ENCODE measurements around the gene SMYD2.

Gene SMYD2

GRCh38 chr1:214251354-214251753 lies 29.6 kb upstream of the SMYD2 start:
- no peak overlapping the region for H3K4me3 ChIP-seq (replicated peaks; ENCODE audit: low read depth, low read length)
- no peaks in the 10 kb centered on the region; the same call in 1 of the 2 replicates for H3K27me3 ChIP-seq (replicated peaks; ENCODE audit: control insufficient read depth, insufficient read depth, low read length)
- TF ChIP-seq, protein P1, sequence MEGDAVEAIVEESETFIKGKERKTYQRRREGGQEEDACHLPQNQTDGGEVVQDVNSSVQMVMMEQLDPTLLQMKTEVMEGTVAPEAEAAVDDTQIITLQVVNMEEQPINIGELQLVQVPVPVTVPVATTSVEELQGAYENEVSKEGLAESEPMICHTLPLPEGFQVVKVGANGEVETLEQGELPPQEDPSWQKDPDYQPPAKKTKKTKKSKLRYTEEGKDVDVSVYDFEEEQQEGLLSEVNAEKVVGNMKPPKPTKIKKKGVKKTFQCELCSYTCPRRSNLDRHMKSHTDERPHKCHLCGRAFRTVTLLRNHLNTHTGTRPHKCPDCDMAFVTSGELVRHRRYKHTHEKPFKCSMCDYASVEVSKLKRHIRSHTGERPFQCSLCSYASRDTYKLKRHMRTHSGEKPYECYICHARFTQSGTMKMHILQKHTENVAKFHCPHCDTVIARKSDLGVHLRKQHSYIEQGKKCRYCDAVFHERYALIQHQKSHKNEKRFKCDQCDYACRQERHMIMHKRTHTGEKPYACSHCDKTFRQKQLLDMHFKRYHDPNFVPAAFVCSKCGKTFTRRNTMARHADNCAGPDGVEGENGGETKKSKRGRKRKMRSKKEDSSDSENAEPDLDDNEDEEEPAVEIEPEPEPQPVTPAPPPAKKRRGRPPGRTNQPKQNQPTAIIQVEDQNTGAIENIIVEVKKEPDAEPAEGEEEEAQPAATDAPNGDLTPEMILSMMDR (IDR thresholded peaks at IDR 0.05; ENCODE audit: insufficient read depth, low read length, poor library complexity, severe bottlenecking) = no peak
- H3K36me3 ChIP-seq (ENCODE audit: control insufficient read depth, insufficient read depth, low read length) = no peaks in the 10 kb centered on the region
- no peak for DNase-seq (ENCODE audit: extremely low read depth, insufficient read length)

DNA sequence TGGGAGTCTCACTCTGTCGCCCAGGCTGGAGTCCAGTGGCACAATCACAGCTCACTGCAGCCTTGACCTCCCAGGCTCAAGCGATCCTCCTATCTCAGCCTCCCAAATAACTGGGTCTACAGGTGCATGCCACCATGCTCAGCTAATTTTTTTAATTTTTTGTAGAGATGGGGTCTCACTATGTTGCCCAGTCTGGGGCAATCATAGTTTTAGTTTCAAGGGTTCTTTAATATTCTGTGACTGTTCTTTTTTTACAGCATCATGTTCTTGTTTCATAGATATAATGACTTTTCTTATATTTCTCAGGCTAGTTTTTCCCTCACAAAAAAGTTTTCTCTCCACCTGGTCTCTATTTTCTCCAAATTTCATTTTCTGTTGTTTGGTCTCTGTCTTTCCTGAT lies 25.4 kb upstream of the SMYD2 start:
- H3K27me3 ChIP-seq (replicated peaks; ENCODE audit: control insufficient read depth, insufficient read depth, low read length) = no peaks in the 10 kb centered on the region
- no peak overlapping the region for H3K4me3 ChIP-seq (replicated peaks; ENCODE audit: low read depth, low read length)
- no peak for DNase-seq (ENCODE audit: extremely low read depth, insufficient read length)
- no peaks in the 10 kb centered on the region for H3K36me3 ChIP-seq (ENCODE audit: control insufficient read depth, insufficient read depth, low read length)
- TF ChIP-seq, protein P1 (IDR thresholded peaks at IDR 0.05; ENCODE audit: insufficient read depth, low read length, poor library complexity, severe bottlenecking) = no peak

DNA sequence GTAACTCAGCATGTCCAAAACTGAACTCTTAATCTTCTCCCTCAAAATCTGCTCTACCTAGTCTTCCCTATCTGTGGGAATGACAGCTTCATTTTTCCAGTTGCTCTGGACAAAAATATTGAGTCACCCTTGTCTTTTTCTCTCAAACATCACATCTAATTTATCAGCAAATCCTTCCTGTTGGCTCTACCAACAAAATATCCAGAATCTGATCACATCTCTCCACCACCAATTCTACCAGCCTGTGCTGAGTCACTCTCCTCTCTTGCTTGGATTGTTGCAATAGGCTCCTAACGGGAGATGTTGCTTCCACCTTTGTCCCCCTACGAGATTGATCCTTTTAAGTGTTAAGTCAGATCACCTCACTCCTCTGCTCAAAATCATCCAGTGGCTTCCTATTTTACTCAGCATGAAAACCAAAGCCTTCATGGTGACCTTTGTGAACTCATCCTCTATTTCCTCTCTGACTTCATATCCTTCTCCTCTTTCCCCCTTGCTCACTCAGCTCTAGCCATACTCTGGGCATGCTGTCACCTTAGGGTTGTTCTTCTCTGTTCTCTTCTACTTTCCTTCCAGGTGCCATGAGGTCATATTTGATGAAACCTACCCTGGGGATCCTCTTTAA lies 21.5 kb upstream of the SMYD2 start:
- Histone ChIP-seq H3K36me3 (ENCODE audit: control insufficient read depth, insufficient read depth, low read length) (no peaks in the 10 kb centered on the region), H3K27me3 (replicated peaks; ENCODE audit: control insufficient read depth, insufficient read depth, low read length) (peaks cover 2% of the 10 kb centered on the region), H3K4me3 (replicated peaks; ENCODE audit: low read depth, low read length) (no peak overlapping the region)
- TF ChIP-seq, protein P1 (IDR thresholded peaks at IDR 0.05; ENCODE audit: insufficient read depth, low read length, poor library complexity, severe bottlenecking) = no peak
- DNase-seq (ENCODE audit: extremely low read depth, insufficient read length) = no peak

GRCh38 chr1:214260561-214261205 lies 20.3 kb upstream of the SMYD2 start:
- peaks cover 2% of the 10 kb centered on the region for H3K27me3 ChIP-seq (replicated peaks; ENCODE audit: control insufficient read depth, insufficient read depth, low read length)
- DNase-seq (ENCODE audit: extremely low read depth, insufficient read length) = no peak
- H3K4me3 ChIP-seq (replicated peaks; ENCODE audit: low read depth, low read length) = no peak overlapping the region
- H3K36me3 ChIP-seq (ENCODE audit: control insufficient read depth, insufficient read depth, low read length) = no peaks in the 10 kb centered on the region
- TF ChIP-seq, protein P1 (IDR thresholded peaks at IDR 0.05; ENCODE audit: insufficient read depth, low read length, poor library complexity, severe bottlenecking) = no peak

DNA sequence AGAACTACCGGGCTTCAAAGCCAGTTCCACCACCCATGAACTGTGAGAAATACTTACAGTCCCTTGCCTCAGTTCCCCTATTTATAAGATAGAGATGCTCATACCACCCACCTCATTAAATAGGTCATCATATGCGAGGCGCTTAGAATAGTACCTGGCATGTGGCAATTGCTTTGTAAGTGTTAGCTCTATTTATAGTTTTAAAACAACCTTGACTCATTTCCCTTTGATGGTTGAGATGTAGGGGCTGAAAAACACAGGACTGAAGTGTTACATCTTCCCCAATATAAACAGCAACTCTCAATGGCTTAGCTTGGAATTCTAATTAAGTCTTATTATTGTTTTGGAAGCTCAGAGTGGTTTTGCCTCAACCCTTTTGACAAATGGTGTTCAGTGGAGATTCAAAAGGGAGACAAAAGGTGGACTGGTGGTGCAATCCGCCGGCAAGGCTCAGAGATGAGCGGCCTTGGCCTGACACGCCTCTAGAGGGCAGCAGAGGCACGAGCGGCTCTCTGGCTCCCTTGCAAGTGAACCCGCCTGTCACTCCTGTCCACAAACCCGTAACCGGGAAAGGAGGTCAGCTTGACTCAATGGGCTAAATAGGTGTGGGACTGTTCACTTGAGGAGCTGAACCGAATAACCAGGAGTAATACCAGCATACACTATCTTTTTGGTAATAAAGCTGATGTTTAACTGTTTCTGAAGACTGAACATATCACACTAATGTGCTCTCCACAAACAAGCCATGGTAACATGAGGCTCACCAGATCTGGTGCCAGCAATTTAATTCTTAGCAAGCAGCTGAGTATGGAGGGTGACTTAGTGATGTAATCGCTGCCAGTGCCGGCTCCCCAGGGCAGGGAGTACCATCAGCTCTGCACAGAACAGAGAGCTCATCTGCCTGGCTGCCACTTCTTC lies 19.5 kb upstream of the SMYD2 start:
- no peaks in the 10 kb centered on the region for H3K36me3 ChIP-seq (ENCODE audit: control insufficient read depth, insufficient read depth, low read length)
- TF ChIP-seq, protein P1 (IDR thresholded peaks at IDR 0.05; ENCODE audit: insufficient read depth, low read length, poor library complexity, severe bottlenecking) = peak; percentile 98
- peak; percentile 57 for DNase-seq (ENCODE audit: extremely low read depth, insufficient read length)
- H3K27me3 ChIP-seq (replicated peaks; ENCODE audit: control insufficient read depth, insufficient read depth, low read length) = peaks cover 2% of the 10 kb centered on the region
- H3K4me3 ChIP-seq (replicated peaks; ENCODE audit: low read depth, low read length) = no peak overlapping the region

All from GM06990 (cell line).